ENCODE measurements around the gene NFKBIZ.
A peak's percentile ranks its signal among the peaks of the same experiment; 100 is the strongest.

Gene NFKBIZ

GRCh38 chr3:101811875-101812274 is 37.4 kb upstream of the NFKBIZ start:
- no peaks in the 10 kb centered on the region for H3K9me3 ChIP-seq (ENCODE audit: control insufficient read depth in 1 of 2, low read length in 2 of 2)
- no peaks in the 10 kb centered on the region for H3K36me3 ChIP-seq (ENCODE audit: control insufficient read depth in 1 of 2, insufficient read depth in 2 of 2, low read length in 2 of 2)
- no peak overlapping the region for H3K9ac ChIP-seq (ENCODE audit: low read depth in 1 of 2, low read length in 2 of 2)
- no peak overlapping the region for H3K4me3 ChIP-seq (ENCODE audit: low read depth in 1 of 2, low read length in 2 of 2)
- no peaks in the 10 kb centered on the region for H3K27me3 ChIP-seq (ENCODE audit: control insufficient read depth in 1 of 2, insufficient read depth in 2 of 2, low read length in 2 of 2)
- H3K27ac ChIP-seq (ENCODE audit: low read depth, low read length), result no peak overlapping the region
- H3K4me1 ChIP-seq (ENCODE audit: control insufficient read depth in 1 of 2, insufficient read depth in 2 of 2, low read length in 2 of 2), result peaks cover 6 to 22% of the 10 kb centered on the region in 2 donors

DNA sequence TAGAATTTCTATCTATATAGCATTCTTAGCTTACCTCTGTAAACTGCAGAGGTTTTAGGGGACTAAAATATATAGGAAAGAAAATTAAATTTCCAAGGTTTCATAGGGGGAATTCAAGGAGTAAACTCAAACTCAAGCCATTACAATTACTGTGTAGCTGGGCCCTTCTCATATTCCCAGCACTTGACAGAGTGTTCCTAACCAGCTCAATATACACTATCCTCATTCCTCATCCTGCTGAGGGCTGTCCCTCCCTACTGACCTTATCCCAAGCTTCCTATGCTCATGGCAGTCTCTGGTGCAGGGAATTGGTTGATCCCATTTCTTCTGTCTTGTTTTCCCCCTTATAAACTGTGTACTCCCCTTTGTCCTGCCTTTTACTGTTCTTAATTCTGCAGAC is 36.4 kb upstream of the NFKBIZ start:
- H3K36me3 ChIP-seq (ENCODE audit: control insufficient read depth in 1 of 2, insufficient read depth in 2 of 2, low read length in 2 of 2), result no peaks in the 10 kb centered on the region
- peaks cover 6 to 22% of the 10 kb centered on the region in 2 donors for H3K4me1 ChIP-seq (ENCODE audit: control insufficient read depth in 1 of 2, insufficient read depth in 2 of 2, low read length in 2 of 2)
- H3K27ac ChIP-seq (ENCODE audit: low read depth, low read length), result no peak overlapping the region
- no peak overlapping the region for H3K4me3 ChIP-seq (ENCODE audit: low read depth in 1 of 2, low read length in 2 of 2)
- H3K9ac ChIP-seq (ENCODE audit: low read depth in 1 of 2, low read length in 2 of 2), result no peak overlapping the region
- no peaks in the 10 kb centered on the region for H3K27me3 ChIP-seq (ENCODE audit: control insufficient read depth in 1 of 2, insufficient read depth in 2 of 2, low read length in 2 of 2)
- H3K9me3 ChIP-seq (ENCODE audit: control insufficient read depth in 1 of 2, low read length in 2 of 2), result no peaks in the 10 kb centered on the region

DNA sequence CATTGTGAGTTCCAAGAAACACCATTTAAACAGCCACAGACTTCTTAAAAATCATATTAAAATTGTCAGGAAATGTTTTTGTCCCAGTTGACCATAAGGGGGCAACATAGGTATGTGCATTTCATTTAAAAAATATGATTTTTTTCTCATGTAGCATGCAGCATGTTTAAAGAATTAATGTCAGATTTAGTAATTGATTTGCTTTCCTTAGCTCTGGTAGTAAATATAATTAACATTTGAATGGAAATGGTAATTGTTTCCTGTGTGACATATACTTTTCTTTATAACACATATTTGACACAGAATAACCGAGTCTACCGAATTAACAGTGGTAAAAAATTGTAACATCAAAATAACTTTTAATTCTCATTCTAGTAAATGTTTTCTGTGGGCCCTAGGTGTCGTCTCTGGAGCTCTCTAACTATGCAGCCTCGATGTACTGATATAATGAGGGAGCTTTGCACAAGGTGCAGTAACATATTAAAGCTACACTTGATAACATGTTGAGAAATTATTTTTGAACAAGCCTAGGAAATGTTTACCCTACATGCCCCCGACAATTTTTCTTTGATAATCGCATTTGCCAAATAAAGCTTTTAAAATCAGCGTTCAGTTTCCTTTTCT is 35.4 kb upstream of the NFKBIZ start:
- H3K27ac ChIP-seq (ENCODE audit: low read depth, low read length), result no peak overlapping the region

DNA sequence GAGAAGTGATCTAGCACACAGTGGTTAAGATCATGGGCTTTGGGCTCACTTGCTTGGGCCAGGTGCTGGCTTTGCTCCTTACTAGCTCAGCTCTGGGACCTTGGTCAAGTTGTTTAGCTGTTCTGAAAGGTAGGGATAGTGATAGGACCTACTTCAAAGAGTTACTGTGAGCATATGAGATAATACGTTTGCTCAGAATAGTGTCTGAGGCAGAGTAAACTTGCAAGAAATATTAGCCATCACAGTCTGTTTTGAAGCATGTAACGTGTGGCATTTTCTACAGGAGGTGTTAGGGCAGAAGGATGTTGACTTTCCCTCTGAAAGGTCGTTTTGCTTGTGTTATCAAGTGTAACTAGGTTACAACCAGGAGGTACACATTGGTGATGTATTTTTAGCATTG is 34.5 kb upstream of the NFKBIZ start:
- H3K9ac ChIP-seq (ENCODE audit: low read depth in 1 of 2, low read length in 2 of 2), result peak overlapping the region in 1 of 2 donors; percentile 22
- no peaks in the 10 kb centered on the region for H3K36me3 ChIP-seq (ENCODE audit: control insufficient read depth in 1 of 2, insufficient read depth in 2 of 2, low read length in 2 of 2)
- no peak overlapping the region for H3K4me3 ChIP-seq (ENCODE audit: low read depth in 1 of 2, low read length in 2 of 2)
- H3K27me3 ChIP-seq (ENCODE audit: control insufficient read depth in 1 of 2, insufficient read depth in 2 of 2, low read length in 2 of 2), result no peaks in the 10 kb centered on the region
- no peaks in the 10 kb centered on the region for H3K9me3 ChIP-seq (ENCODE audit: control insufficient read depth in 1 of 2, low read length in 2 of 2)
- H3K4me1 ChIP-seq (ENCODE audit: control insufficient read depth in 1 of 2, insufficient read depth in 2 of 2, low read length in 2 of 2), result peaks cover 6 to 19% of the 10 kb centered on the region in 2 donors
- no peak overlapping the region for H3K27ac ChIP-seq (ENCODE audit: low read depth, low read length)

More for the DNA sequence above, 35.4 kb upstream of the NFKBIZ start:
- Histone ChIP-seq H3K27me3 (ENCODE audit: control insufficient read depth in 1 of 2, insufficient read depth in 2 of 2, low read length in 2 of 2) (no peaks in the 10 kb centered on the region), H3K4me3 (ENCODE audit: low read depth in 1 of 2, low read length in 2 of 2) (peak overlapping the region; percentile 9 to 23), H3K9ac (ENCODE audit: low read depth in 1 of 2, low read length in 2 of 2) (no peak overlapping the region), H3K36me3 (ENCODE audit: control insufficient read depth in 1 of 2, insufficient read depth in 2 of 2, low read length in 2 of 2) (no peaks in the 10 kb centered on the region), H3K4me1 (ENCODE audit: control insufficient read depth in 1 of 2, insufficient read depth in 2 of 2, low read length in 2 of 2) (peaks cover 6 to 22% of the 10 kb centered on the region in 2 donors), H3K9me3 (ENCODE audit: control insufficient read depth in 1 of 2, low read length in 2 of 2) (no peaks in the 10 kb centered on the region)

DNA sequence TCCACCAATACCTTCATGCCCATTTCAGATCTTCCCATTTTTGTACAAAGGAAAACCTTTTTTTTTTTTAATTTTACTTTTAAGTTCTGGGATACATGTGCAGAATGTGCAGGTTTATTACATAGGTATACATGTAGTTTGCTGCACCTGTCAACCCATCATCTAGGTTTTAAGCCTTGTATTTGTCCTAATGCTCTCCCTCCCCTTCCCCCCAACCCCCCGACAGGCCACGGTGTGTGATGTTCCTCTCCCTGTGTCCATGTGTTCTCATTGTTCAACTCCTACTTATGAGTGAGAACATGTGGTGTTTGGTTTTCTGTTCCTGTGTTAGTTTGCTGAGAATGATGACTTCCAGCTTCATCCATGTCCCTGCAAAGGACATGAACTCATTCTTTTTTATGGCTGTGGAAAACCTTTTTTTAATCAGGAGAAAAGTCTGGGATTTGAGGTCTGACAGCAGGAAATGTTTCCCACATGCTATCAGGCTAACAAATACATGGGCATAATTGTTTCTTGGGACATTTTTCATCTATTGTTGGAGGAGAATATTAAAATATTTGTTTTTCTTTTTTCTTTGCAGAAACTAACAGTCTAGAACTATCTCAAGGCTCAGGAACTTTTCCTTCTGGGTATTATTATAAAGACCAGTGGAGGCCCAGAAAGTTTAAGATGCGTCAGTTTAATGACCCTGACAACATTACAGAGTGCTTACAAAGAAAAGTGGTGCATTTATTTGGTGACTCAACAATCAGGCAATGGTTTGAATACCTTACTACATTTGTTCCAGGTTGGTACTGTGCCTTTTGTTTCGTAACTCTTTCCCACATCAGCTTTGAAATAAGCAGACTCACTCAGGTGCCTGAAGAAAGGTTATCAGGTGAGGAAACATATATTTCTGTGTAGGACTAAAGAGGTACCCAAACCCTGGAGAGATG is 32.8 kb upstream of the NFKBIZ start:
- Histone ChIP-seq H3K9ac (ENCODE audit: low read depth in 1 of 2, low read length in 2 of 2) (no peak overlapping the region), H3K4me3 (ENCODE audit: low read depth in 1 of 2, low read length in 2 of 2) (no peak overlapping the region), H3K4me1 (ENCODE audit: control insufficient read depth in 1 of 2, insufficient read depth in 2 of 2, low read length in 2 of 2) (peaks cover 6 to 15% of the 10 kb centered on the region in 2 donors), H3K36me3 (ENCODE audit: control insufficient read depth in 1 of 2, insufficient read depth in 2 of 2, low read length in 2 of 2) (peaks cover 0 to 3% of the 10 kb centered on the region in 2 donors), H3K9me3 (ENCODE audit: control insufficient read depth in 1 of 2, low read length in 2 of 2) (no peaks in the 10 kb centered on the region), H3K27me3 (ENCODE audit: control insufficient read depth in 1 of 2, insufficient read depth in 2 of 2, low read length in 2 of 2) (no peaks in the 10 kb centered on the region), H3K27ac (ENCODE audit: low read depth, low read length) (no peak overlapping the region)

DNA sequence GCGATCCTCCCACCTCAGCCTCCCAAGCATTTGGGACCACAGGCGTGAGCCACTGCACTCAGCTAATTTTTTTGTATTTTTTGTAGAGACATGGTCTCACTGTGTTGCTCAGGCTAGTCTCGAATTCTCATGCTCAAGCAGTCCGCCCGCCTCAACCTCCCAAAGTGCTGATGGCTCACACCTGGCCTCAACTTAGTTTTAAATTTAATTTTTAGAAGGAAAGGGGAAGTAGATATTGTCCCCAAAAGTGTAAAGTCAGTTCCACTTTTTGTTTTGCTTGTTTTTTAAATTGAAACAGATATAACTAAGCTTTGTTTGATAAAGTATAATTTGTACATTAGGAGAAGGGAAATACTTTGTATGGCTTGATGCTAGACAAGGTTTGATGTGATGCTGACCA is 31.3 kb upstream of the NFKBIZ start:
- no peaks in the 10 kb centered on the region for H3K9me3 ChIP-seq (ENCODE audit: control insufficient read depth in 1 of 2, low read length in 2 of 2)
- no peak overlapping the region for H3K9ac ChIP-seq (ENCODE audit: low read depth in 1 of 2, low read length in 2 of 2)
- no peak overlapping the region for H3K27ac ChIP-seq (ENCODE audit: low read depth, low read length)
- peaks cover 0 to 5% of the 10 kb centered on the region in 2 donors for H3K36me3 ChIP-seq (ENCODE audit: control insufficient read depth in 1 of 2, insufficient read depth in 2 of 2, low read length in 2 of 2)
- peaks cover 6 to 15% of the 10 kb centered on the region in 2 donors for H3K4me1 ChIP-seq (ENCODE audit: control insufficient read depth in 1 of 2, insufficient read depth in 2 of 2, low read length in 2 of 2)
- no peaks in the 10 kb centered on the region for H3K27me3 ChIP-seq (ENCODE audit: control insufficient read depth in 1 of 2, insufficient read depth in 2 of 2, low read length in 2 of 2)
- H3K4me3 ChIP-seq (ENCODE audit: low read depth in 1 of 2, low read length in 2 of 2), result no peak overlapping the region

DNA sequence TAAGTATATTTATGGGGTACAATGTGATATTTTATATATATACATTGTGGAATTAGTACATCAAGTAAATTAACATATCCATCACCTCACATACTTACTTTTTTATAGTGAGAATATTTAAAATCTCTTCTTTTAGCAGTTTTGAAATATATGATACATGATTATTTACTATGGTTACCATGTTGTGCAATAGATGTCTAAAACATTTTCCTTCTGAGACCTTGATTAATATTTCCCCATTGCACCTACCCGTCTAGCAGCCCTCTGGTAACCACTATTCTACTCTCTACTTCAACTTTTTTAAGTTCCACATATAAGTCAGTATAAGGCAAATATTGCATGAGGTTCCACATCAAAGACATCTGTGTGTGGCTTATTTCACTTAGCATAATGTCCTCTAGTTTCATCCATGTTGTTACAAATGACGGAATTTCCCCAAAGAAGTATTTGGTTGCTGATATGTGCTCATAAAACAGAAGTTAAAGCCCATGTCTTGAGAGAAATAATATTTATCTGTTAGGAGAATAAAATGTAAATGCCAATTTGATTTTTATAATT is 29.6 kb upstream of the NFKBIZ start:
- Histone ChIP-seq H3K4me3 (ENCODE audit: low read depth in 1 of 2, low read length in 2 of 2) (no peak overlapping the region), H3K4me1 (ENCODE audit: control insufficient read depth in 1 of 2, insufficient read depth in 2 of 2, low read length in 2 of 2) (peaks cover 0 to 5% of the 10 kb centered on the region in 2 donors)

GRCh38 chr3:101821503-101821902 is 27.8 kb upstream of the NFKBIZ start:
- Histone ChIP-seq H3K27ac (ENCODE audit: low read depth, low read length) (no peak overlapping the region), H3K9ac (ENCODE audit: low read depth in 1 of 2, low read length in 2 of 2) (no peak overlapping the region), H3K4me1 (ENCODE audit: control insufficient read depth in 1 of 2, insufficient read depth in 2 of 2, low read length in 2 of 2) (peaks cover 5 to 9% of the 10 kb centered on the region in 2 donors), H3K27me3 (ENCODE audit: control insufficient read depth in 1 of 2, insufficient read depth in 2 of 2, low read length in 2 of 2) (no peaks in the 10 kb centered on the region), H3K36me3 (ENCODE audit: control insufficient read depth in 1 of 2, insufficient read depth in 2 of 2, low read length in 2 of 2) (peaks cover 0 to 5% of the 10 kb centered on the region in 2 donors), H3K9me3 (ENCODE audit: control insufficient read depth in 1 of 2, low read length in 2 of 2) (no peaks in the 10 kb centered on the region), H3K4me3 (ENCODE audit: low read depth in 1 of 2, low read length in 2 of 2) (no peak overlapping the region)

More for the DNA sequence above, 29.6 kb upstream of the NFKBIZ start:
- no peaks in the 10 kb centered on the region for H3K27me3 ChIP-seq (ENCODE audit: control insufficient read depth in 1 of 2, insufficient read depth in 2 of 2, low read length in 2 of 2)
- H3K27ac ChIP-seq (ENCODE audit: low read depth, low read length), result no peak overlapping the region
- H3K9ac ChIP-seq (ENCODE audit: low read depth in 1 of 2, low read length in 2 of 2), result no peak overlapping the region
- H3K36me3 ChIP-seq (ENCODE audit: control insufficient read depth in 1 of 2, insufficient read depth in 2 of 2, low read length in 2 of 2), result peaks cover 0 to 5% of the 10 kb centered on the region in 2 donors
- H3K9me3 ChIP-seq (ENCODE audit: control insufficient read depth in 1 of 2, low read length in 2 of 2), result no peaks in the 10 kb centered on the region

DNA sequence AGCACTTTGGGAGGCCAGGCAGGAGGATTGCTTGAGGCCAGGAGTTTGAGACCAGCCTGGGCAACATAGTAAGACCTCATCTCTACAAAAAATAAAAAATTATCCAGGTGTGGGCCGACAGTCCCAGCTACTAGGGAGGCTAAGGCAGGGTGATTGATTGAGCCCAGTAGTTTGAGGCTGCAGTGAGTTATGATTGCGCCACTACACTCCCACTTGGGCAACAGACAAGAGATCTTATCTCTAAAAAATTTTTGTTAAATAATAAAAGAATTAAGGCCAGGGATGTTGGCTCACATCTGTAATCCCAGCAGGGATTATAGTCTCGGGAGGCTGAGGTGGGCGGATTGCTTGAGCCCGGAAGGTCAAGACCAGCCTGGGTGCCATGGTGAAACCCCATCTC is 25.8 kb upstream of the NFKBIZ start:
- Histone ChIP-seq H3K27me3 (ENCODE audit: control insufficient read depth in 1 of 2, insufficient read depth in 2 of 2, low read length in 2 of 2) (no peaks in the 10 kb centered on the region), H3K4me1 (ENCODE audit: control insufficient read depth in 1 of 2, insufficient read depth in 2 of 2, low read length in 2 of 2) (peaks cover 12 to 15% of the 10 kb centered on the region in 2 donors), H3K9ac (ENCODE audit: low read depth in 1 of 2, low read length in 2 of 2) (no peak overlapping the region), H3K36me3 (ENCODE audit: control insufficient read depth in 1 of 2, insufficient read depth in 2 of 2, low read length in 2 of 2) (peaks cover 0 to 5% of the 10 kb centered on the region in 2 donors), H3K27ac (ENCODE audit: low read depth, low read length) (no peak overlapping the region), H3K9me3 (ENCODE audit: control insufficient read depth in 1 of 2, low read length in 2 of 2) (no peaks in the 10 kb centered on the region), H3K4me3 (ENCODE audit: low read depth in 1 of 2, low read length in 2 of 2) (no peak overlapping the region)

- peaks cover 0 to 5% of the 10 kb centered on the region in 2 donors for H3K36me3 ChIP-seq (ENCODE audit: control insufficient read depth in 1 of 2, insufficient read depth in 2 of 2, low read length in 2 of 2)
- H3K4me1 ChIP-seq (ENCODE audit: control insufficient read depth in 1 of 2, insufficient read depth in 2 of 2, low read length in 2 of 2), result peaks cover 23 to 26% of the 10 kb centered on the region in 2 donors
- no peak overlapping the region for H3K27ac ChIP-seq (ENCODE audit: low read depth, low read length)
These were observed 24.6 kb upstream of the NFKBIZ start for GRCh38 chr3:101824702-101825101.

More at GRCh38 chr3:101824702-101825101, 24.6 kb upstream of the NFKBIZ start:
- no peaks in the 10 kb centered on the region for H3K9me3 ChIP-seq (ENCODE audit: control insufficient read depth in 1 of 2, low read length in 2 of 2)
- no peak overlapping the region for H3K4me3 ChIP-seq (ENCODE audit: low read depth in 1 of 2, low read length in 2 of 2)
- no peaks in the 10 kb centered on the region for H3K27me3 ChIP-seq (ENCODE audit: control insufficient read depth in 1 of 2, insufficient read depth in 2 of 2, low read length in 2 of 2)
- H3K9ac ChIP-seq (ENCODE audit: low read depth in 1 of 2, low read length in 2 of 2), result no peak overlapping the region

All from duodenal mucosa (tissue), 2 donors.